C4-2B (cell line): ENCODE data around the gene ATP7B.

Source experiments
- CTCF ChIP-seq: fragments of 450-650 bp; conservative IDR thresholded peaks from 2 replicates; pipeline ENCODE4 v1.5.1; 2017; ENCODE audit warnings: mild to moderate bottlenecking
- ZFX ChIP-seq: fragments of 450-650 bp; IDR thresholded peaks from 2 replicates; pipeline ENCODE4 v1.6.1; 2017

DNA sequence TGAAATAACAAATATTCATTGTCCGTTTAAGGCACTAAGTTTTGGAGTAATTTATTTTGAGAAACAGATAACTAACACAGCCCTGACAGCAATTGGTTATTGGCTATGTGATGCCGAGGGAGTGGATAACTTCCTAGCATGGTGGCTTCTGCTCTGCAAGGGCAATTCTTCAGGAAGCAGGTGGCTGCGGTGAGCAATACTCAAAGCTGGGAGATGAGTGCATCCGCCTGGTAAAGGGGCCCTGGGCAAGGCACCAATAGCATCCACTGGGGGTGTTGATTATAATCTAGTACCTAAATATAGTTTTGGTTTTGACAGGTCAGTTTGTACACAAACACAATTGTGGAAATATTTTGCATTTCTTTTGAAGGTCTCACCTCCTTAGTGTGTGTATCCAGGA is 108.5 kb downstream of the ATP7B start:
- no peak for TF ChIP-seq CTCF
- TF ChIP-seq ZFX: no peak
